Measurements from ENCODE around the gene AP2A2.

Gene AP2A2

DNA sequence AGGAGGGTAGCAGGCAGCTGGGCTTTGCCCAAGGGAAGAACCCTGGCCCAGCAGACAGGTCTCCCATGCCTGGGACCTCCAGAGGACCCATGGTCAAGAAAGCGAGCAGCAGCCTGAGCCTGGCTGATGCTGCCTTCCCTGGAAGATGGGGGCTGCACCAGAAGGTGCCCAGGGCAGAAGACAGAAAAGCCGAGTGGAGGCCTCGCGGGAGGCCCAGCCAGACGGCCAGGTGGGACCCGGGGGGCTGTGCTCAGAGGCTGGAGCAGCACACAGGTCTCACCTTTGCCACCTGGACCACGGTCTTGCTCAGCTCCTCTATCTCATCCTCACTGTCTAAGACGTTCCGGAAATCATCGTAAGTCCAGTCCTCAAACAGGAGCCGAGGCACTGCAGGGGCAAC, 25.9 kb upstream of the AP2A2 start:
- DNase-seq: no peak

DNA sequence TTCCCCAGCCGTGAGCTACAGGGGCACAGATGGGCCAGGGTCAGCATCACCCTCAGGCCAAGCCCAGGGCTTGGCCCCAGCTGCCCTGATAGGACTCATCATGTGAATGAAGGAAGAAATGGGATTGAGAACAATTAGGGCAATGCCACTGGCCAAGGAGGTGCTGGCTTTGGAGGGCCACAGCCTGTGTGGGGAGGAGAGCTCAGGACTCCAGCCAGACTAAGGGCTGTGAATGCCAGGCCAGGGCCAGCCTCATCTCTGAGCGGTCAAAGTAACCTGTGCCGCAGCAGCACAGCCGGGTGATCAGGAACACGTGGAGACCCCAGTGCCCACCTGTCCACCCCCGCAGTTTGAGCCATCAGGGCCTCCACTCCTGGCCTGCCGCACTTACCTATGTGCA, 25.1 kb upstream of the AP2A2 start:
- DNase-seq: no peak

DNA sequence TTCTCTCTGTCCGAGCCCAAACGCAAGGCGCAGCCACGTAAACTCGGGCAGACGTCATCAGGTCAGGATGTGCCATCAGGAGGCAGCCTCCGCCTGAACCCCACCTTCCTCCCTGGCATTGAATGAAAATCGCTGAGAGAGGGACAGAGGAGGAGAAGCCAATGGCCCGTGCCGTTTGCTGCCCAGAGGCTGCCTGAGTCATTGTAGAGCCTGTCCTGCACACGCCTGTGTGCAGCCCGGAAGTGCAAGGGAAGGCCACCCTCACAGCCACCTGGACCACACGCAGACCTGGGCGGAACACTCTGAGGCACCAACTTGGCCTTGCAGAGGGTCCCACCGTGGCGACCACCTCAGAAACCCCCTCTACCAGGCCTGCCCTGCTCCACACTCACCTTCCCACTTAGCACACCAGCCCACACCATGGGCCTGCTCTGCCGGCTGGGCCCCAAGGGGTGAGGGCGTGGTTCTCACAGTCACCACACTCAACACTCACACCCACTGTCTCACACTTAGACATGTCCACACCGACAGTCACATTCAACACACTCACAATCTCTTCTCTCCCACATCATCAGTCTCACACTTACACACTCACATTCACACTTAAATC, 24.1 kb upstream of the AP2A2 start:
- no peak for DNase-seq

DNA sequence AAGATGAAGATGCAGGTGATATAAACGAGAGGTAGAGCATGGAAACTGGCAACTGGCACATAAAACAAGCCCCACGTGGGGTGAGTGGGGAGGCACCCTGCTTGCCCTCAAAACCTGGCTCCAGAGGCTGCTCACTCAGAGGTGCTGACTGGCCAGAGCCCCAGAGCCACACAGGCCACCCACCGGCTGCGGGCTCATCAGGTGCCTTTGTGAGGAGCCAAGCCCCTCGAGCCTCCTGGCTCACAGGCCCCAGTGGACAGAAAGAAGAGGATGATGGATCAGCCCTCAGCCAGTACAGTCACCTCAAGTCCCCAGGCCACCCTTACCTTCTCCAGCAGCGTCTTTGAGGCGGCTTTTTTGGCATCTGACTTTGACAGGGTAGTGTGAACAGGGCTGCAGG, 21.3 kb upstream of the AP2A2 start:
- DNase-seq: no peak

DNA sequence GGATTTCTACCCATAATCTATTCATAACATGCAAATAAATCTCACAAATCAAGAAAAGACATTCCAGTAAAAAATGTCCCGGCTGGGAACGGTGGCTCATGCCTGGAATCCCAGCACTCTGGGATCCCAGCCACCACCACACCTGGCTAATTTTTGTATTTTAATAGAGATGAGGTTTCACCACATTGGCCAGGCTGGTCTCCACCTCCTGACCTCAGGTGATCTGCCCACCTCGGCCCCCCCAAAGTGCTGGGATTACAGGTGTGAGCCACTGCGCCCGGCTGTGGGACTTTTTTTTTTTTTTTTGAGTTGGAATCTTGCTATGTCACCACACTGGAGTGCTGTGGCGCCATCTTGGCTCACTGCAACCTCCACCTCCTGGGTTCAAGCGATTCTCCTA, 19.7 kb upstream of the AP2A2 start:
- no peak for DNase-seq

DNA sequence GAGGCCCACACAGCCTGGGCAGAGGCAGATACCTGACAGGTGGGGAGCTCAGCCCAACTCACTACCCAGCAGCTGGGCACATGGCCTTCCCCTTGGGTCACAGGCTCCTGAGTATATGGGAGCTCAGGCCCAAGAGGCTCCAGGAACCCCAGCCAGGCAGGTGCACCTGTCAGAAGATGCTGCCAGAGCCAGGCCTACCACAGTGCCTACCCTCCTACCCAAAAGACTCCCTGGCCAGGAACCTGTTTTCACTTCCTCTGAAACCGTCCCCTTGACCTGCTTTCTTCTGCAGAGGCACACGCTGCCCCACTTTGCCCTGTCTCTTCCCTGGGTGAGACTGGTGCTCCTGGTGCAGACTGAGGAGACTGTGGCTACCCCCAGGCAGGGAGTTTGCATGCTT, 18.0 kb upstream of the AP2A2 start:
- no peak for DNase-seq

DNA sequence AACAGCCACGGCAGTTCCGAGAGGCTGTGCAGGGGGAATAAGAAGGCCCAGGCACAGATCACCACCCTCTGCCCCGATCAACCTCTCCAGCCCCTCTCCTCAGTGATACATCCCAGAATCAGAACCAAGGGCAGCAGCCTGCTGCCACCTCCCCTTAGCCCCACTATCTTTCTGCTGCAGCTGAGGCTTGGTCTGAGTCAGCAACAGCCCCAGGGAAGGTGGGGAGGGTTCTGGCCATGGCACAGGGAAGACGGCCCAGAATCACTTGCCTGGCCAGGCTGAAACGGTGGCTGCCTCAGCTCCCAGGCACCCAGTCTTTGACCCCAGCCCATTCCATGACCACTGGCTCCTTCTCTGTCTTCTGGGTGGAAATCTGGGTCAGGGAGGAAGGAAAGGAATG, 17.4 kb upstream of the AP2A2 start:
- no peak for DNase-seq

DNA sequence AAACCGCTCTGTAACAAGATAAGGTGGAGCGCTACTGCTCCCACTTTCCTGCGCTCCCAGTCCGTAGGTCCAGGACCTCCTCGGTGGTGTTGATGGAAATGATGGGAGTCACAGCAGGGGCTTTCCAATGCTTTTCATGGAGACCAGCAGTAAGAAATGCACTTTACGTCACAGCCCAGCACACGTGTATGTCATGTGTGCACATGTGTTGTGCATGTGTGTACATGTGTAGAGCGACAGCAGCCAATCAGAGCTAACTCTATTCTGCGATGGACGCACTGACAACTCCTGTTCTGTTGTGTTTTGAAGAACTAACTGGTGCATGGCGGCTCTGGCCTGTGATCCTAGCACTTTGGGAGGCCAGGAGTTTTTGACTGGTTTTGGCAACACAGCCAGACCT, 16.3 kb upstream of the AP2A2 start:
- DNase-seq: no peak

DNA sequence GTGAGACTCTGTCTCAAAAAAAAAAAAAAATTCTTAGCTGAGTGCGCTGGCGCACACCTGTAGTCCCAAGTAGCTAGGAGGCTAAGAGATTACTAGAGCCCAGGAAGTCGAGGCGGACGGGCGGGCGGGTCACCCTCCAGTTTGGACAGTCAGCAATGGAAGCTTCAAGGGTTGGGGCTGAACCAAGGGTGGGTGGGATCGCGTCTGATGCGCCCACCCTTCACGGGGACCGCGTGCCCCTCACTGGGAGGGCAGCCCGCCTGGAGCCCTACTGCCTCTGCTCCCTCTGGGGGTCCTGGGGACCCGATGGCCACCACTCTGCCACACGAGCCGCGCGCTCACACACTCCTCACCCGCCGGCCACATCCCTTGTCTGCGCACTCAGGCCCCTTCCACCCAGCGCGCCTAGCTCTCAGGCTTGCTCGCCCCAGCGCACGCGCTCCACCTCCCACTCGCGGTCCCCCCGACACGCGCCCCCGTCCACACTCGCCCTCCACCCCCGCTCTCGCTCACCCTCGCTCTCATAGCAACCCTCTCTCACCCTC, 15.6 kb upstream of the AP2A2 start:
- no peak for DNase-seq

DNA sequence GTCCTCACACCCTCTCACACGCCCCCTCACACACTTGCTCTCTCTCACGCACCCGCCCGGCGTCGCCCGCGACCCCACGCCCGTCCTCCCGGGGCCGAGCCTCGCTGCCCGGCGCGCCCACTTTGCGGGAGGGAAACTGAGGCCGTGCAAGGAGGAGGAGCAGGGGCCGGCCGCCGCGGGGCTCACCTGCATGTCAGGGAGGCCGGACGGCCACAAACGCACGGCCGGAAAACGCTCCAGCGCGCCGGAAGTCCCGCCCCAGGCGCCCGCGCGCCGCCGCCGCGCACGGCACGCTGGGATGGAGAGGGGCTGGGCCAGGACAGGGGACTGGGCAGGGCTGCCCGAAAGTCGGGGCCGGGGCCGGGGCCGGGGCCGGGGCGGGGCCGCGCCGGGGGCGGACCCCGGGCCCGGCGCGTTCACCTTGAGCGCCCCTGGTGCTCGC, 15.1 kb upstream of the AP2A2 start, which contains the start of gene CHID1:
TSS of gene CHID1 (minus strand) at position 222 of the 442 bp plus-strand sequence. CDS start 5,994 bp downstream, outside the sequence.
- DNase-seq: peak; percentile 11

DNA sequence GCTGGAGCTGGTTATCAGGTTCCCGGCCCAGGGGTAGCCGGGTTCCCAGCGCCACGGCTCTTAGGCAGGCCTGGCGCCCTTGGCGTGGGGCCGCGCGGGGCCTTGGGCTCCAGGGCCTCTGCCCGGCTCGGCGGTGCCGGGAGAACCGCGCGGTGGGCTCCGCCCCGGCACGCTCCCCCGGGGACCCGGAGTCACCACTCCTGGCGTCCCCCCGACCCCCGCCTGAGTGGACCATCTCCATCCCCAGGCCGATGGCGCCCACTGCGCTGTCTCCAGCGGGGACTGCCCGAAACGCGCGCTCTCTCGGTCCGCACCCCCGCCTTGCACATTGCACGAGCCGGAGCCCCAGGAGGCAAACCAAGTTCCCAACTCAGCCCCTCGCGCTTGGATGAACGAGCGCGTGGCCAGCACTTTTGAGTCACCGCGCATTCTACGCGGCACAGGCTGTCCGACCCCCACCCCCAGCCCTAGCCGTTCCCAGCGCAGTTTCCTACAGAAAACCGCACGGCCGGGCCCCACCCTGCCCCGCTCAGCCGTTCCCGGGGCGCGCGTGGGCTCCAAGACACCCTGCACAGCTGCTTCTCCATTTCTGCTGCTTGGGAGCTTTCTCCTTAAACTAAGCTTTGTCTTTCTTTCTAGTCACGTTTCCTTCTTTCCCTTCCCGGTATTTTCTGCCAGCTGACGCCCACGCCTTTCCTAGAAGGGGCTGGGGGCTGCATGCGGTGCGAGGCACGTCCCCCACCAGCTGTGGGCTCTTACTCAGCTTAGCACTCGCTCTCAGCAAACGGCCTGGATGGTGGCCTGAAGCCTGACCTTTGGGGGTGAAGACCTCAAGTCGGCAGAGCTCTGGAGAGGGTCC, 14.4 kb upstream of the AP2A2 start:
- DNase-seq: no peak

DNA sequence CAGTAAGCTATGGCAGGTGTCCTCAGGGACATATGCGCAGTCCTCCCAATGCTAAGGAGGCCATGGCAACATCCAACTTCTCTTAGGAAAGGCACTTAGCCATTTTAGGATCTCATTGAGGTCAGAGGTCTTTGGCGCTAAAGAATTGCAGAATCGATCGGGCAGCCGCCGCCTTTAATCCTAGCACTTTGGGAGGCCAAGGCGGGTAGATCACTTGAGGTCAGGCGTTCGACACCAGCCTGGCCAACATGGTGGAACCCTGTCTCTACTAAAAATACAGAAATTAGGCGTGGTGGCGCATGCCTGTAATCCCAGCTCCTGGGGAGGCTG, 13.8 kb upstream of the AP2A2 start:
- no peak for DNase-seq

DNA sequence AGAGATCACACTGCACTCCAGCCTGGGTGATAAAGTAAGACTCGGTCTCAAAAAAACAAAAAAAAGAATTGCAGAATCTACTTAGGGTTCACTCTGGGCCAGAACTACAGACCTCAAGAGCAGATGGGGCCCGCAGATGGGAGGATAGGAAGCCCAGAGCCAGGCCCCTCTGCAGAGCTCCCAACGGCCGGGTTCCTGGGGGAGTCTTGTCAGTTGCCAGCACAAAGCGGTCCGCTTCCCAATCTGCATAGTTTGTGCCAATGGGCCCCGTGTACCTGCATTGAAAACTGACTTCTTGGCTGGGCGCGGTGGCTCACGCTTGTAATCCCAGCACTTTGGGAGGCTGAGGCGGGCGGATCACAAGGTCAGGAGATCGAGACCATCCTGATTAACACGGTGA, 13.4 kb upstream of the AP2A2 start:
- DNase-seq: no peak

DNA sequence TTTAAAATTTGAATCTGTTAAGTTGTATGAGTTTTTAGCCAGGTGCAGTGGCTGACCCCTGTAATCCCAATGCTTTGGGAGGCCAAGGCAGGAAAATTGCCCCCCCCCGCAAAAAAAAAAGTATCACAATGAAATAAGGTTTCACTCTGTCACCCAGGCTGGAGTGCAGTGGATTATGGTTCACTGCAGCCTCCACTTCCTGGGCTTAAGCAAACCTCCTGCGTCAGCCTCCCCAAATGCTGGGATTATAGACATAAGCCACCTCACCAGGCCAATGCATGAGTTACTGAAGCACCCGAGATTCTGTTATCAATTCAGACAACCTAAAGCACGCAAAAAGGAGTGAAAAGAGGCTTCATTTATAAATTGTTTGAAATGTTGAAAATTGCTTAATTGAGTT, 12.6 kb upstream of the AP2A2 start:
- no peak for DNase-seq

DNA sequence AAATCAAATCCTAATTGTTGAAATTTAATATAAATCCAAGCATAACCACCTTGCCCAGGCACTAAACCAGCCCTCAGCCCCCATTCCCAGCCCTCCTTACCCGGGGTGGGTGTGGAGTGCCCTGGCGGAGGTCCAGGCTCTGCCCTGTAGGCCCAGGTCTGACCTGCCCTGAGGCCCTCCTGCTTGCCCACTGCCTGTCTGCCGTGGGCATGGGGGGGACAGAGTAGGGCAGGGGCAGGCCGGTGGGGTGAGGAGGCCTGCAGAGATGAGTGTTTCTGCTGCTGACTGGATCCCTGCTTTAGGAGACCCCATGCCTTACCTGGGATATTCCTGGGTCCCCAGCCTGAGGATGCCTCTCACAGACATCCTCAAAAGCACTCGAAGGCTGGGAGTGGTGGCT, 11.5 kb upstream of the AP2A2 start:
- DNase-seq: no peak

DNA sequence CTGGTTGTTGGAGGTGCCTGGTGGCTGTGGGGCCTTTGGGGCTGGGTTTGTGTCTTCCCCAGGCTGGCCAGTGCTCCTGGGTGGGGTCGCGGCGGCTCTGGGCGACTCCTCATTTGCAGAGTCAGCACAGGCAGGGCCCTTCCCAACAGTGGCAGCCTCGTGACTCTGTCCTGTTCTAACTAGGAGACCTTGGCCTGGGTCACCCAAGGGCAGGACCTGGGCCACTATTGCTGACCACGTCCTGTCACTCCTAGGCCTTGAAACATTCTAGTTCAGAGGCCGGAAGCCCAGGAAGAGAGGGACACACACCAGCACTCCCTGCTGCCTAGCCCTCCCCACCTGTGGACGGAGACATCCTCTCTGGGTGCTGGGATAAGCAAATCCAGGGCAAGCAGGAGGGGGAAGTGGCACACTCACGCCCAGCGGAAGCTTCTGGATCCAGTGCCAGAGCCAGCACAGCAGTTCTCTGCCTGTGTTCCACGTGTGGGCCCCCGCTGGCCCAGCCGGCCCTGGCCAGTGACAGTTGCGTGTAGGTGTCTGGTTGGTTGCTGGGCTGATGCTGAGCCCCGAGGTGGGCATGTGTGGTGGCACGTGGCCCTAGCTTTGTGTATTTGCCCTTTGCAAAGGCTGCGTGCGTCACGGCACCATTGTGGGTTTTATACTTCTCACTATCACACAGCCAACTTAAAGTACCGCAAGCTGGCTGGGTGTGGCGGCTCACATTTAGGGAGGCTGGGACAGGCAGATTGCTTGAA, 10.7 kb upstream of the AP2A2 start:
- no peak for DNase-seq

DNA sequence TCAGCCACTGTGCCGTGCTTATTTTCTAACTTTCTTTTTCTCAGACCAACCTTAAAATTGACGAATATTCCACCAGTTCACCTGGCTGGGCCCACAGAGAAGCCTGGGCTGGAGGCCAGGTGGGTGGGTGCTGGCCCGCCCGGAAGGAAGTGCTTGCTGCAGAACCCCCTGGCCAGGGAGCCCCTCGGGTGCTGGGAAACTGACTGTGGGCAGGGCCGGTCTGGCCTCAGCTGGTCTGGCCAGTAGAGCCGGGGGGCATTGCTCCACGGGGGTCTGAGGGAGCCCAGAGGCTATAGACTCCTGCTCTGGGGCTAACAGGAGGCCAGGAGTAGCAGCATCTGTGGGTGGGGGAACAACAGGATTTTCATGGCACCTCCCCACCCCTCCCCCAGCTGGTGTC, 8.2 kb upstream of the AP2A2 start:
- no peak for DNase-seq

DNA sequence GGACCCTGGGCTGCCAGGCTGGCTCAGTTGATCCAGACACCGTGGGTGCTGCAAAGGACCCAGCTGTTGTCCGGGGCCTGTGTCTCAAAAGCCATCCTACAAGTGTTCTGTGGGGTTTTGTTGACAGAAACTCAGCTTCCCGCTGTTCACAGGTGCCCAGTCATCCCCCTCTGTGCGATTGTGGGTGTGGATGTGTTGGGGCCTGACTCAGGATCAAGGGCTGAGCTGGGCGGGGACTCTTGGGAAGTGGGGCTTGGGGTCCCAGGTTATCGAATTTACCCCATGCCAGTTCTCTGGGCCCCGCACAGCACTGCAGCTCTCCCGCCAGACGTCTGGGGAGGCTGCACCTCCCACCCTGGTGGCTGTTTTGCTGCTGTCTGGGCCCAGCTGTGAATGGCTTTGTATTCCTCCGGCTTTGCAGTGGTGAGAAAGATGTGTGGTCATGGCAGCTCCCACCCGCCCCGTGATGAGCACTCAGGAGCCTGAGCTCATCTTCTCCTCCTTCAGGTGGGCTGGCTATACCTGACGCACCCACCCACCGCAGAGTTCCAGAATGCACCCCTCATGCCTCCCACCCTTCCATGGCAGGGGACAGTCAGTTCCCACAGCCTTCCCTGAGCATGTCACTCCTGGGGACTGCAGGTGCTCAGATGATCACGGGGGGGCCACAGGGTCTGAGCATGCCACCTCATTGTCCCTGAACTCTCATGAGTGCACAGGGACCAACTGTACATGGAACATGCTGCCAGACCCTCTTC, 3.6 kb upstream of the AP2A2 start:
- no peak for DNase-seq

DNA sequence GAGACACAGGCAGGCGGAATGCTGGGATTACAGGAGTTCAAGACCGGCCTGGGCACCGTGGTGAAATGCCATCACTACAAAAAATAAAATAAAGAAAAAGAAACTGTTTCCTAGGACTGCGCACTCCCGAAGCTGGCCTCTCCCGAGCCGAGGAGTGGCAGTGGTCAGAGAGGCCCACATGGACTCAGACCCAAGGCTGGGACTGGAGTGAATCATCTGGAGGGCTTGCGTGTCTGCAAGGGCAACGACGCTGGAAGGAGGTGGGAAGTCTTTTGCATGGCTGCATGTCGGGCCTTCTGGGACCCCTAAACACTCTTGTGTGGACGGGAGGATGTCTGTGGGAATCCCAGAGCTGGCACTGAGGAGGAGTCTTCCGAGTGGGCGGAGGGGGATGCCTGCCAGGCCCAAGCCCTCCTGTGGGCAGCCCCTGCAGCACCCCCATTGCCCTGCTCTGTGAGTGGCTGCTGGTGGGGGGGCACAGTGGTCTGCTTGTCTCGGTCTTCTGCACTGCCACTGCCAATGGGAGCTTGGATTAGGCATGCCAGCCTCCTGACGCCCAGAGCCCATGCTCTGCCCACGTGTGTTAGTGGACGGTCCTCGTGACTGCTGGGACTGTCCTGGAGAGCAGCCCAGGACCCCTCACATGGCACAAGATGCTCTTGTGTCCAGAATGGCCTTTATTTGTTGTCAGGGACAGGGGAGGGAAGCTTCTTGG, 1.8 kb upstream of the AP2A2 start:
- no peak for DNase-seq

DNA sequence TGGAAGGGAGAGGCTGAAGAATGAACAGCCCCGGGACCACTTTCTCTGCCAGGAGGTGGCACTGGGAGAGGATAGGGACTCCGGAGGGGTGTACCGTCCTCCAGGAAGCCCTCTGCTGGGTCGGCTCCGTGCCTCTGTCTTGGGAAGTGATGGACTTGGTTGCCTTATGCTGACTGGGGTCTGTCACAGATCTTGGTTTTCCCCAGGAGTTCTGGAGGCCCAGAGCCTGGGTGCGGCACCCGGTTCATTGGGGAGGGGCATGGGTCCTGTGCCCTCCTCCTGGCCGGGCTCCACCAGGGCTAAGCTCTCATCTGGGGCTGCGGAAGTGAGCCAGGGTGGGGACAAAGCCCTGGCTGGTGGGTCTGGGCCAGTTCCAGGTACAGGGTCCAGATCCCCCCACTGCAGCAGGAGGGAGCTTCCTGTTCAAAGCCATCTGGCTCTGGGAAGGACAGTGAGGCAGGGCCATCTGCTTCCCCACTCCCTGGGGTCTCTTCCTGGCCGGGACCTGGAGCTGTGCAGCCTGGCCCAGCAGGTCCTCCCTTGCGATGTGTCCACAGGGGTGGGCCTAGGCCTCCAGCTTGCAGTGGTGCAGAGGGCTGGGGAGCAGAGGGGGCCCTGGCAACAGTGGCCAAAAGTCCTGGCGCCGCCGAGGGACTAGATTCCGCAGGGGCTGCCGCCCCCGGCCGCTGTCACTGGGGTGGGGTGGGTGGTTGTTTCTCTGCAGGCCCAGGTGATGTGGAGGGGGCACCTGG, 1.1 kb upstream of the AP2A2 start:
- no peak for DNase-seq

DNA sequence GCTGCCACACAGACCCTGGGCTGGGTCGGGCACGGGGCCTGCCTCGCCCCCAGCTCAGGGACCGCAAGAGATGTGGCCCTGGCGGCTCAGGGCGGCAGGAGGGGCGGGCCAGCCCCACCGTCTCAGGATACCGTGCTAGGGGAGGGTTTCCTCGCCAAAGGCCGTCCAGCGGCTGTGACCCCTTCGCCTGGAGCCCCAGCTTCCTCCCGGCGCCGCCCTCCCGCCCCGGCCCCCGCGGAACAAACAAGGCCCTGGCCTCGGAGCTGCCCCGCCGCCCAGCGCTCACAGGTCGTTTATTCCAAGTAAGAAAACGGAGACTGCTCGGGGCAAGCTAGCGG, 543 bp upstream of the AP2A2 start:
- DNase-seq: no peak
